ENCODE results near the gene PRR14L. TPM values are rescaled to one million over a fixed set of nuclear protein-coding genes. Genes with fewer than 3 reads are reported as not detected.

PRR14L gene
- total and polyA plus RNA-seq, 8 donors, result 25.8 to 55.1 (median 30.3) TPM

DNA sequence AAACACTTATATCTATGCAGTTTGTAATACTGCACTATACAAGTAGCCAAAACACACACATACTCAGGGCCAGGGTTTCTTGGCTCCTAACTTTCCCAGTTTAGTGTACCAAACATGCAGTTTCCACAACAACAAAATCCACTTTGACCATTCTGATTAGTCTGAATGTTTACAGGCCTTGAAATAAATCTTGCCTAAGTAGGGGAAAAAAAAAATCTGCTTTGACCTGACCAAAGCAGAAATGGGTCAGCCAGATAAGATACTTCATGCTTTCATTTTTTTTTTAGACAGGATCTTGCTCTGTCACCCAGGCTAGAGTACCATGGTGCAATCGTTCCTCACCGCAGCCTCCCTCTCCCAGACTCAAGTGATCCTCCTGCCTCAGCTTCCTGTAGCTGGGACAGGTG is 10.1 kb downstream of the PRR14L start:
- no peaks in the 10 kb centered on the region for H3K27me3 ChIP-seq
- peaks cover 0 to 34% of the 10 kb centered on the region in 2 donors for H3K36me3 ChIP-seq
- intact Hi-C loops (cut with DNase I), result no loop called here
- no peak for TF ChIP-seq CTCF (IDR thresholded peaks at IDR 0.05)
- H3K4me1 ChIP-seq, result peaks cover 4 to 43% of the 10 kb centered on the region in 2 donors
- peak overlapping the region in 1 of 2 donors; percentile 63 for H3K27ac ChIP-seq
- DNase-seq, result peak in 1 of 4 donors; percentile 44
- H3K4me3 ChIP-seq, result no peak overlapping the region
- no peaks in the 10 kb centered on the region for H3K9me3 ChIP-seq
- peak; percentile 88 for ATAC-seq

- Histone ChIP-seq H3K27me3 (no peaks in the 10 kb centered on the region), H3K9me3 (no peaks in the 10 kb centered on the region), H3K4me3 (no peak overlapping the region), H3K4me1 (peaks cover 4 to 42% of the 10 kb centered on the region in 2 donors), H3K27ac (no peak overlapping the region), H3K36me3 (peaks cover 0 to 42% of the 10 kb centered on the region in 2 donors)
- intact Hi-C loops (cut with DNase I), result no loop called here
- ATAC-seq (no peak), DNase-seq (no peak)
- TF ChIP-seq CTCF (IDR thresholded peaks at IDR 0.05), result no peak
Observed at GRCh38 chr22:31738566-31738965, 11.4 kb downstream of the PRR14L start.

DNA sequence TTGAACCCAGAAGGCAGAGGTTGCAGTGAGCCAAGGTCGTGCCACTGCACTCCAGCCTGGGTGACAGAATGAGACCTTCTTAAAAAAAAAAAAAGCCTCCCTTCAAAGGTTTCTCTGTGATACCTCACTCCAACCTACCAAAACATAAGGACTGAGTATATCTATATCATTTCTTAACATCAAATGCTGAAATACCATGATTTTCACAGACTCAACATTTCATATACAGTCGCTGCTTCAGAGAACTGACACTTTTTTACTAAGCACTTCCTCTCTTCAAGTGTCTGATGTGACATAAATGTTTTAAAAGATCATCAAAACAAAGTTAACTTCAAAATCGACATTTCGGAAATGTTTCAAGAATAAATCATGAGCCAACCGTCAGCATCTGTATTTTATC is 12.0 kb downstream of the PRR14L start:
- no peak for ATAC-seq
- H3K4me3 ChIP-seq, result no peak overlapping the region
- intact Hi-C loops (cut with DNase I), result no loop called here
- peaks cover 4 to 42% of the 10 kb centered on the region in 2 donors for H3K4me1 ChIP-seq
- H3K27ac ChIP-seq, result no peak overlapping the region
- H3K27me3 ChIP-seq, result no peaks in the 10 kb centered on the region
- DNase-seq, result no peak
- H3K36me3 ChIP-seq, result peaks cover 0 to 45% of the 10 kb centered on the region in 2 donors
- no peaks in the 10 kb centered on the region for H3K9me3 ChIP-seq
- TF ChIP-seq CTCF (IDR thresholded peaks at IDR 0.05), result no peak

DNA sequence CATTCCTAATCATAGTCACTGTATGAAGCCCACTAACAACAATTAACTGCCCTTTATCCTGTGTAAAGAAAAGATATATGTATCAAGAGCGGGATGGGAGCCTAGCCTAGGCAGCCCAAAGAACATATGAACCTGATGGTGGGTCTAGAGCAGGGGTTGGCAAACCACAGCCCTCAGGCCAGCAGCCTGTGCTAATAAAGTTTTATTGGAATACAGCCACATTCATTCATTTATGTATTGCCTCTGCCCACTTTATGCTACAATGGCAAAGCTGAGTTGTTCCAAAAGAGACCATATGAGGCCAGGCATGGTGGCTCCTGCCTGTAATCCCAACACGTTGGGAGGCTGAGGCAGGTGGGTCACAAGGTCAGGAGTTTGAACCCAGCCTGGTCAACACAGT is 13.5 kb downstream of the PRR14L start:
- Histone ChIP-seq H3K27me3 (no peaks in the 10 kb centered on the region), H3K36me3 (peaks cover 0 to 45% of the 10 kb centered on the region in 2 donors), H3K4me1 (peaks cover 4 to 28% of the 10 kb centered on the region in 2 donors), H3K4me3 (no peak overlapping the region), H3K9me3 (no peaks in the 10 kb centered on the region), H3K27ac (no peak overlapping the region)
- no peak for TF ChIP-seq CTCF (IDR thresholded peaks at IDR 0.05)
- ATAC-seq, result no peak
- no peak for DNase-seq
- intact Hi-C loops (cut with DNase I), result no loop called here

- DNase-seq (no peak), ATAC-seq (peak; percentile 61)
- H3K36me3 ChIP-seq, result peaks cover 0 to 45% of the 10 kb centered on the region in 2 donors
- H3K9me3 ChIP-seq, result no peaks in the 10 kb centered on the region
- no peaks in the 10 kb centered on the region for H3K27me3 ChIP-seq
- H3K27ac ChIP-seq, result no peak overlapping the region
- TF ChIP-seq CTCF (IDR thresholded peaks at IDR 0.05), result no peak
- no peak overlapping the region for H3K4me3 ChIP-seq
- peaks cover 0 to 15% of the 10 kb centered on the region in 2 donors for H3K4me1 ChIP-seq
- intact Hi-C loops (cut with DNase I), result no loop called here
Observed at GRCh38 chr22:31734512-31734911, 15.4 kb downstream of the PRR14L start.

Data from left lung (tissue), 10 donors.